GM19463 (cell line): ENCODE data around the gene PCED1A.

Source experiments
- ATAC-seq: cut with Tn5 transposase; IDR thresholded peaks from one replicate; pipeline ENCODE4 v1.9.1; 2021; ENCODE audit warnings: mild to moderate bottlenecking, moderate library complexity; ENCODE audit not compliant: unreplicated experiment

The PCED1A gene

GRCh38 chr20:2866236-2866635 lies 25.8 kb upstream of the PCED1A start:
- no peak for ATAC-seq

- no peak for ATAC-seq
Observed at GRCh38 chr20:2865630-2866029, 25.2 kb upstream of the PCED1A start.

GRCh38 chr20:2865101-2865500 lies 24.6 kb upstream of the PCED1A start:
- ATAC-seq, result no peak

- no peak for ATAC-seq
Observed at GRCh38 chr20:2864626-2865025, 24.2 kb upstream of the PCED1A start.

- no peak for ATAC-seq
Observed at GRCh38 chr20:2859330-2860121, 19.1 kb upstream of the PCED1A start.

- no peak for ATAC-seq
Observed at GRCh38 chr20:2858591-2858990, 18.1 kb upstream of the PCED1A start.

GRCh38 chr20:2851086-2851485 lies 10.6 kb upstream of the PCED1A start:
- no peak for ATAC-seq

GRCh38 chr20:2849529-2849928 lies 9.1 kb upstream of the PCED1A start:
- ATAC-seq, result no peak

GRCh38 chr20:2847802-2848201 lies 7.3 kb upstream of the PCED1A start:
- no peak for ATAC-seq

GRCh38 chr20:2846698-2847097 lies 6.2 kb upstream of the PCED1A start:
- no peak for ATAC-seq

GRCh38 chr20:2845607-2846006 lies 5.2 kb upstream of the PCED1A start:
- ATAC-seq, result no peak

- peak; percentile 35 for ATAC-seq
Observed at GRCh38 chr20:2840967-2841531, 594 bp upstream of the PCED1A start.

- ATAC-seq, result no peak
Observed at GRCh38 chr20:2839732-2840137, 720 bp downstream of the PCED1A start.

GRCh38 chr20:2838847-2839671 lies 1.4 kb downstream of the PCED1A start:
- no peak for ATAC-seq

- ATAC-seq, result no peak
Observed at GRCh38 chr20:2838170-2838797, 2.2 kb downstream of the PCED1A start.

- no peak for ATAC-seq
Observed at GRCh38 chr20:2837221-2837960, 3.1 kb downstream of the PCED1A start.

- ATAC-seq, result no peak
Observed at GRCh38 chr20:2836035-2836434, 4.4 kb downstream of the PCED1A start.

- no peak for ATAC-seq
Observed at GRCh38 chr20:2835331-2835796, 5.1 kb downstream of the PCED1A start.

- no peak for ATAC-seq
Observed at GRCh38 chr20:2834401-2835110, 5.9 kb downstream of the PCED1A start.

GRCh38 chr20:2833761-2834160 lies 6.7 kb downstream of the PCED1A start:
- no peak for ATAC-seq
